ENCODE data around the gene VOPP1.

- TF ChIP-seq CTCF (IDR thresholded peaks at IDR 0.05) = no peak
- TF ChIP-seq POLR2A (IDR thresholded peaks at IDR 0.05) = no peak
- no peak for TF ChIP-seq EP300 (IDR thresholded peaks at IDR 0.05; ENCODE audit: low read depth)
Measured at GRCh38 chr7:55520426-55521140, 51.7 kb downstream of the VOPP1 start.

Data from transverse colon (tissue), 3 donors.